NCI-H460 (cell line): ENCODE measurements around the gene PRKACA. TPM values are rescaled to one million over a fixed set of nuclear protein-coding genes. Genes with fewer than 3 reads are reported as not detected.

Source experiments
- DNase-seq: peaks from one replicate; pipeline ENCODE4 v3.0.0-alpha.2; 2016; ENCODE audit warnings: low read depth; ENCODE audit errors: extremely low read depth
- total RNA-seq: library from RNA; depleted of rRNA; stranded (reverse); fragments of >200 nt; shearing (Covaris generic); gene quantifications from 2 replicates; pipeline ENCODE4 v1.2.3, GENCODE V29; 2014

Gene PRKACA
- total RNA-seq, 1 experiment from 2014 or later = 14.4 TPM

GRCh38 chr19:14073261-14073924 is 44.2 kb downstream of the PRKACA start:
- DNase-seq = peak; percentile 50

GRCh38 chr19:14072535-14073260 is 44.9 kb downstream of the PRKACA start, which contains the start of gene MISP3:
Gene MISP3, plus strand, starts transcription at chr19:14072786. Its CDS starts 524 bp downstream, at chr19:14073310.
- DNase-seq = no peak

- no peak for DNase-seq
Observed at GRCh38 chr19:14070268-14071050, 47.1 kb downstream of the PRKACA start.

DNA sequence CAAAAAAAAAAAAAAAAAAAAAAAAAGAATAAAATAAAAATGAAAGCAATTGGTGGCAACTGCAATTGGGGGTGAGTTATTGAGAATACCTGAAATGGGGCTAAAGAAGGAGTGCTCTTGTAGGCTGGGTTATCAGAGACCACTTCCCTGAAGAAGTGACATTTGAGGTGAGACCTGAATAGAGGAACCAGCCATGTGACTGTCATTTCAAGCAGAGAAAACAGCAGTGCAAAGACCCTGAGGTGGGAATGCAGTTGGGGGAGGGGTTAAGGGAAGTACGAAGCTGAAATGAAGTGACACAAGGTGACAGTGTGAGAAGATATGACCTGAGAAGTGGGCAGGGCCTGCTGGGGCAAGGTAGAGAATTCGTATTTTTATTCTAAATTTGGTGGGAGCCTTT is 51.4 kb downstream of the PRKACA start:
- DNase-seq = no peak

- DNase-seq = no peak
Observed at GRCh38 chr19:14063105-14063504, 54.5 kb downstream of the PRKACA start.

- DNase-seq = no peak
Observed at GRCh38 chr19:14062558-14062855, 55.1 kb downstream of the PRKACA start.

- DNase-seq = no peak
Observed at GRCh38 chr19:14061751-14062557, 55.6 kb downstream of the PRKACA start, which contains the start of gene PALM3. Gene PALM3, minus strand, starts transcription at chr19:14062076. Its CDS starts 96 bp downstream, at chr19:14061980.

DNA sequence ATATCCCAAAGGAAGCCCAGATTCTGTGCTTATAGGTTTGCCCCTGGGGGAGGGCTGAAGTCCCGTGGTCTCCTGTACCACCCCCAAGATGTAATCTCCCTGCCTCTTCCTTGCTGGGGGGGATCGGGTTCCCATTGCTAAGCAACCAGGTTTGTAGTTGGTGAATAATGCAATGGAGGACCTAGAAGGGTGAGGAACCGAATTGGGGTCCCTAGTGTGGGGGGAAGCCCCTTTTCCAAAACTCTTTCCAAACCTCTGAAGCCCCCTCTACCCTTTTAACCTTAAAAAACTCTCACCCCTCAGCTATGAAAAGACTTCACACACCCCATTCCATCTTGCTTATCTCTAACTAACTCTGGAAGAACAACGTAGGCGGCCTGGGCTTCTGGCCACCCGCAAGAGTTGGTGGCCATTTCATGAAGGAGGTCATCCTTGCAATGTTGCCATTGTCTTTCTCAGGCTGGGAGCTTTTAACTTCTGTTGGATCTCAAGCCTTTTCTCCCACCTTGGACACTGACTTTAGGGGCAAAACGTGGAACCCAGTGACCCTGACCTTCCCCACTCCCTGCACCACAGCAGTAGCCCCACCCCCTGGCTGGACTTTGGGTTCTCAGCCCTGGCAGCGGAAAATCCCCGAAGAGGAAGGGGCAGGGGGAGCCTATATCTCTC is 56.3 kb downstream of the PRKACA start:
- no peak for DNase-seq

DNA sequence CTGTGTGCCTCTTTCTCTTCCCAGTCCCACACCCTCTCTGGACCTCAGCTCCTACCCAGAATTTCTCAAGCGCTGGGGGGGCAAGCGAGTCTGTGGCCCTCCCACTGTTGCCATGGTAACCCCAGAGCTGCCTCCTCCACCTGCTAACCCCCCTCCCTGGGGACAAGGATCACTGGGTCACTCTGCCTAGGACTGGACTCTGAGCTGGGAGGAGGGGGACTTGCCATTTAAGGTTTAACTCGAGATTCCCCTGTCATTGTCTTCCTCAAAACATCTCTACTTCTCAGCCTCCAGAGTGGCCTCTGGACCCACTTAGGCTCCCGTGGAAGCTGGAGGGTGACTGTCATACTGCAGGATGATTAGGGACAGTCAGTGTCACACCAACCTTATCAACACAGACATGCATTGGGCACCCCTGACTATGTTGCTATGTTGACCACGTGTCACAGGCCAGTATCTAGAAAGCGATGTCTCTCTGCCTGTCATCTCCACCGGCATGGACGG is 57.9 kb downstream of the PRKACA start:
- no peak for DNase-seq

DNA sequence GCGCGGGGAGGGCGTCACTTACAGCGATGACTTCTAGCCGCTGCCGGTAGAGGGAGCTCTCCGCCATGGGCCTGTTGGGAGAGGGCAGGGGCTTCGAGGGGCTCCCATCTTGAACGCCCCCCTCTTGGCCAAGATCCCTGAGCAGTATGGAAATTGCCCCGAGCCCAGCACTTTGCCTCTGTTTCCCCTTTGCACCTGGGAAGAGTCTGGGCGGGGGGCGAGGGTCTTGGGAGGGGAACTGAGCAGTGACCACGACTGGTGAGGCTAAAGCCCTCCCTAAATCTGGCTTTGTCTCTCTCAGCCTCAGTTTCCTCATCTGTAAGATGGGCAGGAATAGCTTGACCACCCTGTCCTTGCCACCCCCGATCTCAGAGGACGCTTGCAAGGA is 58.5 kb downstream of the PRKACA start:
- no peak for DNase-seq

DNA sequence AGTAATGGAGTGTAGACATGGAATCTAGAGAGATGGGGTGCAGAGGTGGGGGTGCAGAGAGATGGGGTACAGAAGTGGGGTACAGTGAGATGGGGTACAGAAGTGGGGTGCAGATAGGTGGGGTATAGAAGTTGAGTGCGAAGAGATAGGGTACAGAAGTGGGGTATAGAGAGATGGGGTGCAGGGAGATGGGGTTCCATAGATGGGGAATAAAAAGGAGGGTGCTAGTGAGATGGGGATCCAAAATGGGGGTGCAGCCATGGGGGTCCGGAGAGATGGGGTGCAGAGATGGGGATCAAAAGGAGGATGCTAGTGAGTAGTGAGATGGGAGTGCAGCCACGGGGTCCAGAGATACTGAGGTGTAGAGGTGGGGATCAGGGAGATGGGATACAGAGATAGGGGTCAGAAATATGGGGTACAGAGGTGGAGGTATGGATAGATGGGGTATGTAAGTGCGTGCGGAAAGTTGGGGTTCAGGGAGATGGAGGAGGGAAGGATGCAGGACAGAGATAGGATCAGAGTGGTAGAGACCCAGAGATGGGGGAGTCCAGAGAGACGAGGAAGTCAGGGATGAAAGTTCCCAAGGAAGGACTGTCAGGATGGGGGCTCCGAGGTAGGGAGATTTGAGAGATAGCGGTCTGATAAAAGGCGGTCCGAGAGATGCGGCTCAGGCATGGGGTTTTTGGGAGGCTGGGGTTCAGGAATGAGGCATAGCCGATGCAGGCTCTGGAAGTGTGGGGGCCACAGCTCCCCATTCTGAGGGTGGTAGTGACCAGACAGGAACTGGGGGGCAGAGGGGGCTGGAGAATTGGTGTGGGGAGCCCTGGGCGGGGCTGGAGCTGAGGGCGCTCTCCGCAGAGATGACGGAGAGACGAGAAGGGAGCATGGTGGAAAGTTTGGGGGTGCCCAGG is 59.1 kb downstream of the PRKACA start:
- no peak for DNase-seq

GRCh38 chr19:14056741-14057356 is 60.7 kb downstream of the PRKACA start:
- DNase-seq = no peak

- no peak for DNase-seq
Observed at GRCh38 chr19:14056069-14056666, 61.4 kb downstream of the PRKACA start.

- DNase-seq = no peak
Observed at GRCh38 chr19:14055396-14055795, 62.2 kb downstream of the PRKACA start.

GRCh38 chr19:14054721-14055120 is 62.8 kb downstream of the PRKACA start:
- DNase-seq = no peak

- no peak for DNase-seq
Observed at GRCh38 chr19:14054099-14054498, 63.5 kb downstream of the PRKACA start.

GRCh38 chr19:14053500-14053899 is 64.1 kb downstream of the PRKACA start:
- no peak for DNase-seq

DNA sequence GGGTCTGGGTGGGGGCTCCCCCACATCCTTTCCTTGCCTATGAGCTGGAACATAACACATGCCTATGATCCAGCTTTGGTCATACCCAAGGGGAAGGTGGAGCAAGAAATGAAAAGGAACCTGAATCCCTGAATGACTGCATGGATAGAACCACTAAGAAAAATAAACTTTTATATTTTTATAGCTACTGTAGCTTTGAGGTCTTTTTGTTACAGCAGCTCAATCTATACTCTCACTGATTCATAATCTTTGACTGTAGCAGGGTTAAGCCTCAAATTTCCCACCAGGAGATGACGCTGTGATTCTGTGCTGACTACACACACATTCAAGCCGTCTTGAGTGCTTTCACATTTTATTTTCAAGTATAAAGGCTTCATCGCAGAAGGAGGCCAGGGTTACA is 64.5 kb downstream of the PRKACA start:
- no peak for DNase-seq
